Activated naive CD8-positive, alpha-beta T cell treated with anti-CD3 and anti-CD28 coated beads for 36 hours (primary cell): ENCODE results near the gene PRDX6. TPM values are rescaled to one million over a fixed set of nuclear protein-coding genes. Genes with fewer than 3 reads are reported as not detected.
A peak's percentile ranks its signal among the peaks of the same experiment; 100 is the strongest.
"Not testable (repeated sequence)": the region's sequence is repeated elsewhere in the genome, so short reads cannot be mapped to it uniquely, and the experiment has no call there.

Experiments used
- DNase-seq: peaks from one replicate; pipeline ENCODE4 v3.0.0; 2021
- H3K27ac Mint-ChIP-seq: one replicate; pipeline ENCODE4 v1.8.0; 2022; ENCODE audit warnings: mild to moderate bottlenecking, moderate library complexity, mixed read lengths
- H3K27me3 Mint-ChIP-seq: one replicate; pipeline ENCODE4 v1.8.0; 2022; ENCODE audit warnings: mild to moderate bottlenecking, mixed read lengths
- H3K36me3 Mint-ChIP-seq: one replicate; pipeline ENCODE4 v1.8.0; 2021; ENCODE audit warnings: mild to moderate bottlenecking, mixed read lengths
- H3K4me1 Mint-ChIP-seq: one replicate; pipeline ENCODE4 v1.8.0; 2021; ENCODE audit warnings: mixed read lengths
- H3K4me3 Mint-ChIP-seq: one replicate; pipeline ENCODE4 v1.8.0; 2022; ENCODE audit warnings: mild to moderate bottlenecking, moderate library complexity, mixed read lengths
- H3K9me3 Mint-ChIP-seq: one replicate; pipeline ENCODE4 v1.8.0; 2022; ENCODE audit warnings: mixed read lengths
- total RNA-seq, 2 experiments: library from RNA; stranded (reverse); gene quantifications; one replicate each; pipeline ENCODE4 v1.2.3, GENCODE V29; 2021

Gene PRDX6
- total RNA-seq, 2 experiments from 2014 or later: 168 to 175 TPM

GRCh38 chr1:173448945-173449344, 28.2 kb upstream of the PRDX6 start:
- no peak overlapping the region for H3K4me3 Mint-ChIP-seq
- H3K27me3 Mint-ChIP-seq: no peaks in the 10 kb centered on the region
- no peak for DNase-seq
- H3K4me1 Mint-ChIP-seq: peaks cover 19% of the 10 kb centered on the region
- H3K9me3 Mint-ChIP-seq: peaks cover 8% of the 10 kb centered on the region
- H3K36me3 Mint-ChIP-seq: peaks cover 36% of the 10 kb centered on the region
- H3K27ac Mint-ChIP-seq: no peak overlapping the region

GRCh38 chr1:173451981-173452380, 25.2 kb upstream of the PRDX6 start:
- no peaks in the 10 kb centered on the region for H3K27me3 Mint-ChIP-seq
- peaks cover 4% of the 10 kb centered on the region for H3K9me3 Mint-ChIP-seq
- no peak for DNase-seq
- H3K4me1 Mint-ChIP-seq: peaks cover 20% of the 10 kb centered on the region
- peaks cover 38% of the 10 kb centered on the region for H3K36me3 Mint-ChIP-seq
- no peak overlapping the region for H3K27ac Mint-ChIP-seq
- no peak overlapping the region for H3K4me3 Mint-ChIP-seq

GRCh38 chr1:173453982-173454381, 23.2 kb upstream of the PRDX6 start:
- Mint-ChIP-seq H3K36me3 (peaks cover 32% of the 10 kb centered on the region), H3K9me3 (peaks cover 2% of the 10 kb centered on the region), H3K4me3 (no peak overlapping the region), H3K27ac (no peak overlapping the region), H3K27me3 (no peaks in the 10 kb centered on the region), H3K4me1 (peaks cover 23% of the 10 kb centered on the region)
- no peak for DNase-seq

GRCh38 chr1:173454966-173455524, 22.1 kb upstream of the PRDX6 start:
- Mint-ChIP-seq H3K36me3 (peaks cover 31% of the 10 kb centered on the region), H3K4me1 (peaks cover 29% of the 10 kb centered on the region), H3K4me3 (no peak overlapping the region), H3K27me3 (no peaks in the 10 kb centered on the region), H3K27ac (no peak overlapping the region), H3K9me3 (peaks cover 2% of the 10 kb centered on the region)
- DNase-seq: no peak

GRCh38 chr1:173459885-173460284, 17.2 kb upstream of the PRDX6 start:
- no peak overlapping the region for H3K4me3 Mint-ChIP-seq
- H3K27ac Mint-ChIP-seq: no peak overlapping the region
- peaks cover 24% of the 10 kb centered on the region for H3K4me1 Mint-ChIP-seq
- H3K27me3 Mint-ChIP-seq: no peaks in the 10 kb centered on the region
- peaks cover 63% of the 10 kb centered on the region for H3K36me3 Mint-ChIP-seq
- H3K9me3 Mint-ChIP-seq: peaks cover 21% of the 10 kb centered on the region
- no peak for DNase-seq

GRCh38 chr1:173462666-173463065, 14.5 kb upstream of the PRDX6 start:
- DNase-seq, H3K27me3 Mint-ChIP-seq, H3K27ac Mint-ChIP-seq, H3K4me3 Mint-ChIP-seq: not testable (repeated sequence)
- peaks cover 23% of the 10 kb centered on the region for H3K9me3 Mint-ChIP-seq
- H3K4me1 Mint-ChIP-seq: peaks cover 13% of the 10 kb centered on the region
- H3K36me3 Mint-ChIP-seq: peaks cover 63% of the 10 kb centered on the region

- Mint-ChIP-seq H3K36me3 (peaks cover 69% of the 10 kb centered on the region), H3K9me3 (peaks cover 23% of the 10 kb centered on the region)
- not testable (repeated sequence) for H3K27ac Mint-ChIP-seq, H3K4me1 Mint-ChIP-seq, H3K4me3 Mint-ChIP-seq, H3K27me3 Mint-ChIP-seq, DNase-seq
These were observed 12.9 kb upstream of the PRDX6 start for GRCh38 chr1:173464185-173464584.

- H3K9me3 Mint-ChIP-seq: peaks cover 43% of the 10 kb centered on the region
- H3K4me1 Mint-ChIP-seq: peaks cover 1% of the 10 kb centered on the region
- no peaks in the 10 kb centered on the region for H3K27me3 Mint-ChIP-seq
- H3K27ac Mint-ChIP-seq: no peak overlapping the region
- no peak overlapping the region for H3K4me3 Mint-ChIP-seq
- H3K36me3 Mint-ChIP-seq: peaks cover 79% of the 10 kb centered on the region
- no peak for DNase-seq
These were observed 9.7 kb upstream of the PRDX6 start for GRCh38 chr1:173467426-173467825.

GRCh38 chr1:173469656-173470055, 7.5 kb upstream of the PRDX6 start:
- Mint-ChIP-seq H3K36me3 (peaks cover 66% of the 10 kb centered on the region), H3K27ac (no peak overlapping the region), H3K4me1 (peaks cover 12% of the 10 kb centered on the region), H3K4me3 (no peak overlapping the region), H3K9me3 (peaks cover 26% of the 10 kb centered on the region), H3K27me3 (no peaks in the 10 kb centered on the region)
- no peak for DNase-seq

- Mint-ChIP-seq H3K27ac (no peak overlapping the region), H3K36me3 (peaks cover 59% of the 10 kb centered on the region), H3K4me1 (peaks cover 19% of the 10 kb centered on the region), H3K27me3 (no peaks in the 10 kb centered on the region), H3K9me3 (peaks cover 24% of the 10 kb centered on the region), H3K4me3 (no peak overlapping the region)
- DNase-seq: no peak
These were observed 6.5 kb upstream of the PRDX6 start for GRCh38 chr1:173470608-173471007.

- H3K27me3 Mint-ChIP-seq: no peaks in the 10 kb centered on the region
- peaks cover 28% of the 10 kb centered on the region for H3K4me1 Mint-ChIP-seq
- peaks cover 44% of the 10 kb centered on the region for H3K36me3 Mint-ChIP-seq
- H3K4me3 Mint-ChIP-seq: no peak overlapping the region
- H3K27ac Mint-ChIP-seq: no peak overlapping the region
- peaks cover 21% of the 10 kb centered on the region for H3K9me3 Mint-ChIP-seq
- DNase-seq: no peak
These were observed 3.5 kb upstream of the PRDX6 start for GRCh38 chr1:173473599-173474011.

GRCh38 chr1:173474097-173474779, 2.9 kb upstream of the PRDX6 start:
- peaks cover 21% of the 10 kb centered on the region for H3K9me3 Mint-ChIP-seq
- no peak overlapping the region for H3K4me3 Mint-ChIP-seq
- no peaks in the 10 kb centered on the region for H3K27me3 Mint-ChIP-seq
- no peak for DNase-seq
- peaks cover 33% of the 10 kb centered on the region for H3K4me1 Mint-ChIP-seq
- H3K36me3 Mint-ChIP-seq: peaks cover 42% of the 10 kb centered on the region
- H3K27ac Mint-ChIP-seq: no peak overlapping the region

- DNase-seq, H3K4me3 Mint-ChIP-seq: not testable (repeated sequence)
These were observed 2.2 kb upstream of the PRDX6 start for GRCh38 chr1:173474780-173475421.

GRCh38 chr1:173475564-173476196, 1.5 kb upstream of the PRDX6 start:
- peak overlapping the region; percentile 77 for H3K27ac Mint-ChIP-seq
- H3K4me3 Mint-ChIP-seq: peak overlapping the region; percentile 86
- peaks cover 11% of the 10 kb centered on the region for H3K9me3 Mint-ChIP-seq
- peaks cover 42% of the 10 kb centered on the region for H3K4me1 Mint-ChIP-seq
- H3K36me3 Mint-ChIP-seq: peaks cover 43% of the 10 kb centered on the region
- H3K27me3 Mint-ChIP-seq: no peaks in the 10 kb centered on the region
- peak; percentile 8 for DNase-seq

More at GRCh38 chr1:173474780-173475421, 2.2 kb upstream of the PRDX6 start:
- H3K27me3 Mint-ChIP-seq, H3K27ac Mint-ChIP-seq: not testable (repeated sequence)
- Mint-ChIP-seq H3K4me1 (peaks cover 39% of the 10 kb centered on the region), H3K36me3 (peaks cover 45% of the 10 kb centered on the region), H3K9me3 (peaks cover 18% of the 10 kb centered on the region)

GRCh38 chr1:173476197-173476664, 904 bp upstream of the PRDX6 start:
- Mint-ChIP-seq H3K27ac (peak overlapping the region; percentile 77), H3K9me3 (peaks cover 9% of the 10 kb centered on the region), H3K27me3 (no peaks in the 10 kb centered on the region), H3K4me1 (peaks cover 44% of the 10 kb centered on the region), H3K36me3 (peaks cover 40% of the 10 kb centered on the region), H3K4me3 (peak overlapping the region; percentile 86)
- DNase-seq: no peak
